SK-N-DZ (cell line): ENCODE measurements around the gene CIRBP.
"Not testable (repeated sequence)": the region's sequence is repeated elsewhere in the genome, so short reads cannot be mapped to it uniquely, and the experiment has no call there.

ENCODE experiments used
- DNase-seq: peaks from one replicate; pipeline ENCODE4 v3.0.0-alpha.2; 2015; ENCODE audit warnings: low spot score

The CIRBP gene

DNA sequence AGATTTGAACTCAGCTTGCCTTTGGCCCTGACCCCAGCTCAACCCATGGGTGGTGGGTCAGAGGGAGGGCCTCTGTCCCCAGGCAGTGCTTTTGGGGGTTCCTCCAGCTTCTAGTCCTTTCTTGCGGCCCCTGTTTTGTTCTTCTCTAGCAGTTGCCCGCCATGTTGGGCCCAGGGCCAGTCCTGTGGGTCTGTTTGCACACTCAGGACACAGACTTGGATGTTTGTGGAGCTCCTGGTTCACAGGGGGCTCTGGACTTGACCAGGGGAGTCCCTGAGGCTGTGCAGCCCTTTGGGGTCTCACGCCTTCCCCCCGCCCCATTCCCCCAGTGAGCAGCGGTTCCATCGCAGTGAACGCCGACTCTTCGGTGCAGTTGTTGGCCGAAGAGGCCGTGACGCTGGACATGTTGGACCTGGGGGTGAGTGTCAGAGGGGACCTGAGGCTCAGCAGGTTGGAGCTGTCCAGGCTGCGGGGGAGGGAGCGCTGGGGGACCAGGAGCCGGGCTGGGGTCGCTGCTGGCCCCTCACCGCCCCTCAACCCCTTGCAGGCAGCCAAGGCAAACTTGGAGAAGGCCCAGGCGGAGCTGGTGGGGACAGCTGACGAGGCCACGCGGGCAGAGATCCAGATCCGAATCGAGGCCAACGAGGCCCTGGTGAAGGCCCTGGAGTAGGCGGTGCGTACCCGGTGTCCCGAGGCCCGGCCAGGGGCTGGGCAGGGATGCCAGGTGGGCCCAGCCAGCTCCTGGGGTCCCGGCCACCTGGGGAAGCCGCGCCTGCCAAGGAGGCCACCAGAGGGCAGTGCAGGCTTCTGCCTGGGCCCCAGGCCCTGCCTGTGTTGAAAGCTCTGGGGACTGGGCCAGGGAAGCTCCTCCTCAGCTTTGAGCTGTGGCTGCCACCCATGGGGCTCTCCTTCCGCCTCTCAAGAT lies 25.1 kb upstream of the CIRBP start:
- DNase-seq, result peak; percentile 81

DNA sequence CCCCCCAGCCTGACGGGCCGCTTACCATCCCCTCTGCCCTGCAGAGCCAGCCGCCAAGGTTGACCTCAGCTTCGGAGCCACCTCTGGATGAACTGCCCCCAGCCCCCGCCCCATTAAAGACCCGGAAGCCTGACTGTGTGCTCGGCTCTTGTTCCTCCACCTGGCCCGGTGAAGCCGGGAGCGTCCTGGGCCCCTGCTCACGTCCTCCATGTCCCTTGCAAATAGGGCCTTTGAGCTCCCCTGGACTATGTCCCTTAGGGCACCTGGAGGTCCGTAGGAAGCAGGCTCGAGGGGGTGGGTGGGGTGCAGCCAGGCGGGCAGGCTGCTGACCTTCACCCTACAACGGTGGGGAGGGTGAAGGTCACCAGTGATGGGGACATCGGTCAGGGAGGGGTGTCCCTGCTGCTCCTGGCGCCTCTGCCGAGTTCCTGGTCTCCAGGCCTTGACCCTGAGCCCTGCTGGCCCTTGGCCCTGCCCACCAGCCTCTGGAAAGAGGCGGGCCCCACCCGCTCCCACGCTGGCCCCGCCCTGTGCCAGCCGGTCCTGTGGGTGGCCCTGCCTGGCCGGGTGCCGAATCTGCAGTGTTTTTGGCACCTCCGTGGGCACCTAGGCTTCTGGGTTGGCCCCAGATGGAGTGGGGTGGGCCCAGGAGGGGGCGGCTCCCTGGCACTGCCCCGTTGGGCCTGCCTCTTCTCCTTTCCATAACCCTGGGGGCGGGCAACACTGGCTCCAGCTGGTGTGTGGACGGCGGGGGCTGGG lies 24.3 kb upstream of the CIRBP start:
- DNase-seq, result no peak

DNA sequence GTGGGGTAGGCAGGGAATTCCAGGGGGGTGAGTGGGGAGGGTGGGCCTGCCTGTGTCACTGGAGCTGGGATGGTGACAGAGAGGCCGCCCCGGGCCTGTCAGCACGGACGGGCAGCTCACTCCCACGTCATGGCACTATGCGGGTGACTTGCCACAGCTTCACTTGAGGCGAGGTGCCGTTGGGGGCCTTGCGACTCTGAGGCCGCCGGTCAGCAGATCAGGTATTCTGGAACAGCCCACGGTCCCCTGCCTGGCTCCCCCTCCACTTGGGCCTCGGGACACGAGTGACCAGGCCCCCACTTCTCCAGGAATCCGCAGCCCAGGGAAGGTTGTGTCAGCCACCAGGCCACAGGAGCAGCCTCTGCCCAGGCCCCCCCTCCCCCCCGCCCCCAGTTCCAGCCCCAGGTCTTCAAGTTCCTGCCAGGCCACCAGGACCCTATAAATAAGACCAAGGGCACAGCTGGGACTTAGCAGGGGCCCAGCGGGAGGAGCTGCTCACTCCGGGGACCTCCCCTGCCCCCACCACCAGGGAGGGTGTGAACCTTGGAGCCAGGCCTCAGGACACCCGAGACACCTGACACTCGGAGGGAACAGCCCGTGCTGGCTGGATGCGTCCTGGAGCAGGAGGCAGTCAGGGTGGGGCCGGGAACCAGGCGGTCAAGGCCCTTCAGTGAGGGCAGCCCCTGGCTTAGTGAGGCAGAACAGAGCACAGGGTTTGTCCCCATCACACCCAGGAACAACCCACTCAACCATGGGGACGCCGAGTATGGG lies 23.5 kb upstream of the CIRBP start:
- no peak for DNase-seq

DNA sequence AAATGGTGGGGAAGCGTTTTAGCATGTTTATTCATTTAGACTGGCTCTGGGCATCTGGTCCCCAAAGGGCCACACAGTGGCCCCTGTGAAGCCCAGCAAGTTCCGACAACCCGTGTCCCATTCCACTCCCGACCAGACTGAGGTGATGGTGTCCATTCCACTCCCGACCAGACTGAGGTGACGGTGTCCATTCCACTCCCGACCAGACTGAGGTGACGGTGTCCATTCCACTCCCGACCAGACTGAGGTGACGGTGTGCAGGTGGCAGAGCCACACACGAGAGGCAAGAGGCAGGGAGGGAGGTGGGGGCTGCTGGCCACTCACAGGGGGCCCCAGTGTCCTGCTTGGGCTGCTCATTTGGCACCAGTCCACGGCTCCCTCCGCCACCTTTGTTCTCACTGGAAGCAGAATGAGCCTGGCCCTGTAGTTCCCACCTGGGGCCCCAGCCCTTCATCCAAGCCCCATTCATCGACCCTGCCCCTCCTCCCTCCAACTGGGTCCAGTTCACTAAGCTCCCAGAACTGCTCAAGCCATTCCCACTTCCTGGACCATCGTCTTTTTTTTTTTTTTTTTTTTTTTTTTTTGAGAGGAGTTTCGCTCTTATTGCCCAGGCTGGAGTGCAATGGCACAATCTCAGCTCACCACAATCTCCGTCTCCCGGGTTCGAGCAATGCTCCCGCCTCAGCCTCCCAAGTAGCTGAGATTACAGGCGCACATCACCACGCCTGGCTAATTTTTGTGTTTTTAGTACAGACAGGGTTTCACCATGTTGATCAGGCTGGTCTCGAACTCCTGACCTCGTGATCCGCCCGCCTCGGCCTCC lies 22.7 kb upstream of the CIRBP start:
- not testable (repeated sequence) for DNase-seq

DNA sequence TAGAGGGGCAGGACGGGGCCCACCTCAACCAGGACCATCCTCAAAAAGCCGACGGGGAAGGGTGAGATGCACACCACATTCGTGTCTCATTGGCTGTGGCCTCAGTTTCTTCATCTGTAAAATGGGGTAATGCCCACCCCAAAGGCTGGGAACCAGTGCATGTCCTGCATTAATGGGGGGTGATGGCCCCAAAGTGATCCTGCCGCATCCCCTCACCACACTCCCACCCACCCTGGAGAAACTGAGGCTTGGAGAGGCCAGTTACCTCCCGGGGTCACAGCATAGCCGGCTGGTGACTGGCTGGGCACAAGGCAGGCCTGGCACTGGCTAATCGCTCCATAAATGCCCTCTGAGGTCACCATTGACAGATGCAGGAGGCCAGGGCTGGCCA lies 21.4 kb upstream of the CIRBP start:
- no peak for DNase-seq

DNA sequence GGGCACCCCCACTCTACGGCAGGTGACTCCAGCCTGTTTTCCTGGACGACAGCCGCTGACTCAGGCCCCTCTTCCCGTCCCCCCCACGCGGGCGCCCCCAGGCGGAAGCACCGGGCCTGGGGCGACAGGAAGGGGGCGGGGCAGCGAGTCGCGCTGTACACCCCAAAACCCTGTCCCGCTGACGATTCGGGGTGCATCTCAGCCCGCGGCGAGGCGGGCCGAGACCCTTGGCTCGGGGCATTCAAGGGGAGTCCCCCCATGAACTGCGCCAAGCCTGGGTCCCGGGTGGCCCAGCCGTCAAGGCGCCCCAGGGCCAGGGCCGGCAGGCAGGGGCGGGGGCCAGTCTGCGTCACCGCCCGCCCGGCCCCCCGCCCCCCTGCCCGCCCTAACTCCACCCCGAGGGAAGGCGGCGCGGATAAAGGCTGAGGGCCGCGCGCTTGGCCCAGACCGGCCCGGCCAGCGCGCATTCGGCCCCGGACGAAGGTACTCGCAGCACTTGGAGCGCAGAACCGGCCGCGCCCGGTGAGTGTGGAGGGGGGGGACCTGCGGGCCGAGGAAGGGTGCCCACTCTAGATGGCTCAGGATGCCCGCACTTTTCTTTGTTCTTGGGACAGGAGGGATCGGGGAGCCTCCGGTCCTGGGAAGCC lies 20.9 kb upstream of the CIRBP start, which contains the start of gene MIDN:
TSS of gene MIDN (plus strand) at position 445 of the 647 bp plus-strand sequence. CDS start 1,714 bp downstream, outside the sequence.
- DNase-seq, result peak; percentile 76

DNA sequence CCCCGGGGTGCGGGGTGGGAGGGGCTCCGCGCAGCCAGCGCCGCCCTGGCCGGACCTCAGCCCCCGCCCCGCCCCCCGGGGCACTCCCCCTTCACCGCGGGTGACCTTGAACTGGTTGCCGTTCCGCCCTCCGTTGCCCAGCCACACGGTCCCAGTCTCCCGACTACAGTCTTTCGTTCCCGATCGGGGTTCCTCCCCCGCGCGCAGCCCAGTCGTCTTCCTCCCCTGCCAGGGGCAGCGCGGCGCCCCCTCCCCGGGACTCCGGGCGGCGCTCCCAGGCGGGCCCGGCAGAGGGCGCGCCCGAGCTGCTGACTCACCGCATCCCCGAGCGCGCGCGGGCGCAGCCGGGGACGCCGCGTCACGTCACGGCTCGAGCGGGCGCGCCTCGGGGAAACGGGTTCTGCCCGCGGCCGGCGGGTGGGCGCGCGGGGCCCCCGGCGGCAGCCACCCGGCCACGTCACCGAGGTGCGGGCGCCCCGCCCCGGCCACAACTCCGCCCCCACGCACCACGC lies 20.3 kb upstream of the CIRBP start:
- peak; percentile 79 for DNase-seq

DNA sequence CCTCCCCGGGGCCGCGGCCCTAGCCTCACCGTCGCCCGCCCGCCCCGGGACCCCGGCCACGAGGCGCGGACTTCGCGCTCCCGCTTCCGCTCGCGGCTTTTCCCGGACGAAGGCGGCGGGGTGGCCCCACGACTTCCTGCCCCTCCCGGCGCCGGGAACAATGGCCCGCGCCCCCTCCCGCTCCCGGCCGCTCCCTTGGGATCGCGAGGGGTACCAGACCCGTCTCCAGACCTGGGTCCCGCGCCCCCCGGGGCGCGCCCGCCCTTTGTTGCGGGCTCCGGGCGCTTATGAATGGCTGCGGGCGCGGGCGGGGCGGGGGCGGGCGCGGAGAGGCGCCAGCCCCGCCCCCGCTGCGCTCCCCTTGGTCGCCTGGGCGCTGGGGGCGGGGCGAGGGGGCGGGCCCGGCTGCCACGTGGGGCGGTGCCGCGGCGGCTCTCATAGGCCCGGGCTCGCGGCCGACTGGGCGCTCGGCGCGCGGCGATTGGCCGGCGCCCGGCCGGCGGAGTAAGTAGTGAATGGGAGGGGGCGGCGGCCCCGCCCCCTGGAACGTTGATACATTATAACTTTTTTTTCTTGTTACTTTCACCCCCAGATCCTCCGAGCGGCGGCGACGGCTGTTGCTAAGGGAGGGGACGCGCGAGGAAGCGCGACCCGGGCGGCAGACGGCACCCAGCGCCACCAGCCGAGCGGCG lies 19.7 kb upstream of the CIRBP start:
- peak; percentile 93 for DNase-seq

DNA sequence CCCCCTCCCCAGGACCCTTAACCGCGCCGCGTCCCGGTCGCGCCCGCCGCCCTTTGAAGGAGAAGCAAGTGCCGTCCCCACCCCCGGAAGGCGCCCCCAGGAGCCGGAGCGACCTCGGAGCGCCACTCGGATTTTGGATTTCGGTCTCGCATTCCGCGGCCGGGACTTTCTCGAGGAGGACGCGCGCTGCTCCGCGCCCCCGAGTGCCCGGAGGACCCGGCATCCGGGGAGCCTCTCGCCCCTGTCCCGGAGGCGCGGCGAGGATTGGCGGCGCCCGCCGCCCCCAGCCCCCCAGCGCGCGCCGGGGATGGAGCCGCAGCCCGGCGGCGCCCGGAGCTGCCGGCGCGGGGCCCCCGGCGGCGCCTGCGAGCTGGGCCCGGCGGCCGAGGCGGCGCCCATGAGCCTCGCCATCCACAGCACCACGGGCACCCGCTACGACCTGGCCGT lies 19.1 kb upstream of the CIRBP start:
- no peak for DNase-seq

DNA sequence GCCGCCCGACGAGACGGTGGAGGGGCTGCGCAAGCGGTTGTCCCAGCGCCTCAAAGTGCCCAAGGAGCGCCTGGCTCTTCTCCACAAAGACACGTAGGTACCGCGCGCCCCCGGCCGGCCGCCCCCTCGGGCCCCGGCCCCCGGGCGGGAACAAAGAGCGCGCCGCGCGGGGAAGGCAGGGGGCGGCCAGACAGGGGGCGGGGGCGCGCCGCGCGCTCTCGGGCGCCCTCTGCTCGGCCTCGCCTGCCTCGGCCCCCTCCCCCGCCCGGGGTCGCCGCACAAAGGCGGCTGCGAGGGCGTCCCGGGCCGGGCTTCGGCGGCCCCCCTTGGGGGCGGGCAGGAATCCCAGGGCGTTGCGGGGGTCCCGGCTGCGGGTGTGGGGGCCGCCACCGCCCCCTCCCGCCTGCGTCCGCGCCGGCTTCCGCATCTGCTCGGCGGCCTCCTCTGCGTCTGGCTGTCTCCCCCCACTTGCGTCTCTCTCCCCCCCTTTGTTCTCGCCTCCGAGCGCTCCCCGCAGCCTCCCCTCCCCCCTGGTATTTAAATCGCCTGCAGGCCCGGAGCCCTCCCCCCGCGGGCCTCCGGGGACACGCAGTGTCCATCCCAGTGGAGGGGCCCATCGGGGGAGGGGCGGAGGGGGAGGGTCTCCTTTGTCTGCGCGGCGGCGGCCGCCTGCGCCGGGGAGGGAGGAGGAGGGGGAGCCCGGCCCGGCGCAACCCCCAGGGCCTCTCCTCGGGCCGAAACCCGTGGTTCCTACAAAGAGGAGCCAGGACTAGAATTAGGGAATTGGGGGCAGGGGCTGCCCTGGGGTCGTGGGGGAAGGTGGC lies 18.5 kb upstream of the CIRBP start:
- DNase-seq, result peak; percentile 90

DNA sequence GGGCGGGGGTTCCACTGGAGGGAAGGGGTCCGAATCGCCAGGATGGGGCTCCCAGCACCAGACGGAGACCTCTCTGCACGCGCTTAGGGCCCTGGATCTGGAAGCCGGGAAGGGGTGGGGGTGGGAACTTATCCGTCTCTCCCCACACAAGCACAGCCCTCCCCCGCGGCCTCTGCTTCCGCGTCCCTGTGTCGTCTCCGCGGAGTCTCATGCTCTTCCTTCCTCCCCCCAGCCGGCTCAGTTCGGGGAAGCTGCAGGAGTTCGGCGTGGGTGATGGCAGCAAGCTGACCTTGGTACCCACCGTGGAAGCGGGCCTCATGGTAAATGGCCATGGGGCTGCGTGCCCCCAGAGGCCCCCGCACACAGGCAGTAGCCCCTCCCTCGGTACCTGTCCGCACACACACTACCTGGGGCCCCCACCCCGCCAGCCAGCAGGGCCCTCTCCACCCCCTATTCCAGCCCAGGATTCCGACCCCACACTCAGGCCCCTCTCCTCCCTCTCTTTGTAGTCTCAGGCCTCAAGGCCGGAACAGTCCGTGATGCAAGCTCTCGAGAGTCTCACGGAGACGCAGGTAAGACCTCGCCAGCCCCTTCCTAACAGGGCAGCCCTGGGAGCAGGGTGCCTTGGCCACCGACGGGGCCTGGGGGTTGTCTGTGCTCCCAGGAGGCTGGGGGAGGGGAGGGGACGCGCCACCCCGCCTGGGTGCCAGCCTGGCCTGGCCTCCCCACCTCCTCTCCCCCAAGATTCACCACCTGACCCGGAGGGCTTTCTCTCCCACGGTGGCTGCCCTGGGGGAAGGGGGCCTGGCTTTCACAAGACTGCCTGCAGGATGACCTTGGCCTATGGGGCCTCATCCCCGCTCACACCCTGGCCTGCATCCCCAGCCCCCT lies 17.6 kb upstream of the CIRBP start:
- no peak for DNase-seq

DNA sequence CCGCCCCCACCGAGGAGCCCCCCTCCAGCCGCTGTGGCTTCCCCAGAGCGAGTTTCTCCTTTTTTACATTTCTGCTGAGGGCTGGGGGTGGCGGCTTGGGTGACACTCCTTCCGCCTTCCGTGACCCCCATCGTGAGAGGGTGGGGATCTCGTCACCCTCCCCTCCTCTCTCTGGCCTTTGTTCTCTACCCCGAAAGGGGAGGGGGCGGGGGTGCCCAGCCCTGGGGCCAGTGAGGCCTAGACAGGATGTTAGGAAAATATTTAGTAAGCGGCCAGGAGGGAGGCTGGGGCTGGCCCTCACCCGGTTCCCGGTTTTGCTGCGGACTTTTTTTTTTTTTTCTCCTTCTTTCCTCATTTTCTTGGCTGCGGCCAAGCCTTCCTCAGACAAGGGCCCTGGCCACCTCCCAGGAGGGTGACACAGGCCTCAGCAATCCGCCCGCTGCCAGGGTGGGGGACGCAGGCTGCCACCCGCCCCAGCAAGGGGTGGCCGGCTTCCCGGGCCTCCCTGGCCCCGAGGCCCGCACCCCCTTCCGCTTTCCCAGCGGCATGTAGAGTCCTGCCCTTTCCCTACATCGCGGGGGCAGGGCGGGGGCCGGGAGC lies 16.8 kb upstream of the CIRBP start:
- no peak for DNase-seq

DNA sequence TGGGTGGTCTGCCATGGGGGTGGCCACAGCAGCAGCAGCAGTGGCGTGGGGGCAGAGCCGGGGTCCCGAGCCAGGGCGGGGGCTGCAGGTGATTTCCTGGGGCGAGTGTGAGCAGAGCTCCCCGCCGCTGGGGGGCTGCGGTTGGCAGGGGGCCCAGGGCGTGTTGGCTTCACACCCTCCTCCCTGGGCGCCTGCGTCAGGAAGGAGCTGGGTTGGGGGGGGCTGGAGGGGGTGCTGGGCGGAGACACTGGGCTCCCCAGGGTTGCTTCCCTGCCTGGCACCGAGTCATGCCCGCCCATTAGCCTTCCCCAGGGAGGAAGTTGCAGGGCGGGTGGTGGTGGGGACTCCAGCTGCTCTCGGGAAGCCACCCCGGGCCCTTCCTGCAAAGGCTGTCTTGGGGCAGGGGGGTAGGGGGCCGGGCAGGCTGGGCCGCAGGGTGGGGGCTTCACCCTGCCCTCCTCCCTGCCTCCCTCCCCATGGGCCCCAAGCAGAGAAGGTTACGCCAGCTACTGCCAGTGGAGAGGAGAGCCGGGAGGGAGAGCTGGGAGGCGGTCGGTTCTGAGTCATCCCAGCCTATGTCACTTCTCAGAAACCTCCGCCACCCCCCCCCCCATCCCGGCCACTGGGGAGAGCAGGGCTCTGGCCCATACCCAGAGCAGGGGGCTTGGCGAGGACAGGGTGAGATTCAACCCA lies 16.2 kb upstream of the CIRBP start:
- DNase-seq, result no peak

DNA sequence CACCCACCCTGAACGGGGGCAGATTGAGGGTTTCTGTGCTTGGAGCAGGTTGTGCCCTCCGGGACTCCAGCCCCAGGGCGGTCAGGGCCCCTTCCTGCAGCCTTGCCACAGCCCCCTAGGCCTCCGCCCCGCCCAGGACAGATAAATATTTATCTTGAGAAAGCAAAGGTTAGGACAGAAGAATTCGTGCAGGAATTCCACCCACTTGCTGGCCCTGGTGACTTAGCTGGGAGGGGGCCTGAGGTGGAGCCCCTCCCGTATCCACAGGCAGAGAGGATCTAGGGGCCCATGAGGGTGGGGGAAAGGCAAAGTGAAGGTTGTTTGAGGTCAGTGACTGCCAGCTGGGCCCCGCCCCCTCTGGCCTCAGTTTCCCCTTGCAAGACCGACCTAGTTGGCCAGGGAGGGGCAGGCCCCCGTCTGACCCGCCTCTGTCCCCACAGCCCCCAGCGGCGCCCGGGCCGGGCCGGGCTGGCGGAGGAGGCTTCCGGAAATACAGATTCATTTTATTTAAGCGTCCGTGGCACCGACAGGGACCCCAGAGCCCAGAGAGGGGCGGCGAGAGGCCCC lies 15.5 kb upstream of the CIRBP start:
- no peak for DNase-seq

DNA sequence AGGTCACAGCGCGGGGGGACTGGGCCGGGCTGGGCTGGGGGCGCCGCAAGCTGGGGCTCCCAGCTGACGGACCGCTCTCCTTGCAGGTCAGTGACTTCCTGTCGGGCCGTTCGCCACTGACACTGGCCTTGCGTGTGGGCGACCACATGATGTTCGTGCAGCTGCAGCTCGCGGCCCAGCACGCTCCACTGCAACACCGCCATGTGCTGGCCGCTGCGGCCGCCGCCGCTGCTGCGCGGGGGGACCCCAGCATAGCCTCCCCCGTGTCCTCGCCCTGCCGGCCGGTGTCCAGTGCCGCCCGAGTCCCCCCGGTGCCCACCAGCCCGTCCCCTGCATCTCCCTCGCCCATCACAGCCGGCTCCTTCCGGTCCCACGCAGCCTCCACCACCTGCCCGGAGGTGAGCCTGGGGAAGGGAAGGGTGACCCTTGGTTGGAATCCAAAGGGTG lies 15.0 kb upstream of the CIRBP start:
- DNase-seq, result no peak

DNA sequence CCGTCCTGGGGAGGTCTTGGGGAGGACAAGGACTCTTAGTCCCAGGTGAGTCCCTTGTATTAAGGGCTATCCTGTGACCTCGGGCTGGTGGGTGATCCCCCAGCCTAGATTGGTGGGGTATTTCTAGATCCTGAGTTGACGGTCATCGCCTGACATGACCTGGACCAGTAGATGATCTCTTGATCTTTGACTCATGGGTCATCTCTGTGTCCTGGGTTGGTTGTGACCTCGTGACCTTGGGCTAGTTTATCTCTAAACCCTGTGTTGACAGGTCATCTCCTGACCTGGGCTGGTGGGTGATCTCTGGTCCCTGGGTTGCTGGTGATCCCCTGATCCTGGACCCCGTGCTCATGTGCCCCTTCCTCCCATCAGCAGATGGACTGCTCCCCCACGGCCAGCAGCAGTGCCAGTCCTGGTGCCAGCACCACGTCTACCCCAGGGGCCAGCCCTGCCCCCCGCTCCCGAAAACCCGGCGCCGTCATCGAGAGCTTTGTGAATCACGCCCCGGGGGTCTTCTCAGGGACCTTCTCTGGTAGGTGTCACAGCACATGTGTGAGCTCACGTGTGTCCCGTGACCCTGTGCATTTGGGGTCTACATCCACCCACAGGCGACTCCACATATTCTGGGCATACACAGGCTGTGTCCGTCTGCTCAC lies 14.5 kb upstream of the CIRBP start:
- no peak for DNase-seq
